ENCODE data around the gene LSM12.
"Not testable (repeated sequence)": the region's sequence is repeated elsewhere in the genome, so short reads cannot be mapped to it uniquely, and the experiment has no call there.

The LSM12 gene

GRCh38 chr17:44066204-44066930, at the start of gene LSM12:
TSS of gene LSM12 (minus strand) at chr17:44066671. CDS start at chr17:44066587, 84 bp downstream.
- DNase-seq, result peak; percentile 96

DNA sequence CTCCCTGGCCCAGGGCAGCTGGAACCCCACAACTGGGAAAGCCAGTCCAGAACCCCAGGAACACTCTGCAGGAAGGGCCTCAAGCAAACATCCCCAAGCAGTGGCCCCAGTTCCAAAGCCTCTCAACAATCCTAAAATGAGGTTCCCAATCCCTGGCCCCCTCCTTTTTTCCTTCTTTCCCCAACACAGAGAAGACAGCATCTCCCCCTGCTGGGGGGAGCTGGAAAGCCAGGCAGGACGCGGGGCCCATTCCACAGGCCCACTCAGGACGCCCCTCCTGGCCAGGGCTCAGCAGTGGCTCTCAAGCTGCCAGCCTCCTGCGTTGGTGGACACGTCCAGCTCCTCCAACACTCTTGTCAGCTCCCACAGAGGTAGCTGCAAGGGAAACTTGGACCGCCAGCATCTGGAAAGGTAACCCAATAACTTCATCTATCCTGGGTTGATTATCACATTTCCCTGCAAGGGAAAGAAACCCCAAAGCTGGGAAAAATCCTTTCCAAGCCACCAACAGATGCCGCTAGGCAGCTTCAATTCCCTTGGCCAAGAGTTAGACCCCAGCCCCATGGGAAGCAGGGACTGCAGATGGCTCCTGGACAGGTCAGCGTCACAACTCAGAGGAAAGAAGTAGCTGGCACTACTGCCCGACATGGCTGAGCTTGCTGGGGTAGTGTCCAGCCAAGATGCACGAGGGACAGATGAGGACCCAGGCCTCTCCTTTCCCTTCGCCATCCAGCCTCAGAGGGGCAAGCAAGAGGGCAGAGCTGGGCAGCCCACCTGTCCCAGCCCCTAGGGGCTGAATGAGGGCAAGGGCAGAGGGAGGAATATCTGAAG, 49.3 kb upstream of the LSM12 start:
- peak; percentile 54 for DNase-seq

DNA sequence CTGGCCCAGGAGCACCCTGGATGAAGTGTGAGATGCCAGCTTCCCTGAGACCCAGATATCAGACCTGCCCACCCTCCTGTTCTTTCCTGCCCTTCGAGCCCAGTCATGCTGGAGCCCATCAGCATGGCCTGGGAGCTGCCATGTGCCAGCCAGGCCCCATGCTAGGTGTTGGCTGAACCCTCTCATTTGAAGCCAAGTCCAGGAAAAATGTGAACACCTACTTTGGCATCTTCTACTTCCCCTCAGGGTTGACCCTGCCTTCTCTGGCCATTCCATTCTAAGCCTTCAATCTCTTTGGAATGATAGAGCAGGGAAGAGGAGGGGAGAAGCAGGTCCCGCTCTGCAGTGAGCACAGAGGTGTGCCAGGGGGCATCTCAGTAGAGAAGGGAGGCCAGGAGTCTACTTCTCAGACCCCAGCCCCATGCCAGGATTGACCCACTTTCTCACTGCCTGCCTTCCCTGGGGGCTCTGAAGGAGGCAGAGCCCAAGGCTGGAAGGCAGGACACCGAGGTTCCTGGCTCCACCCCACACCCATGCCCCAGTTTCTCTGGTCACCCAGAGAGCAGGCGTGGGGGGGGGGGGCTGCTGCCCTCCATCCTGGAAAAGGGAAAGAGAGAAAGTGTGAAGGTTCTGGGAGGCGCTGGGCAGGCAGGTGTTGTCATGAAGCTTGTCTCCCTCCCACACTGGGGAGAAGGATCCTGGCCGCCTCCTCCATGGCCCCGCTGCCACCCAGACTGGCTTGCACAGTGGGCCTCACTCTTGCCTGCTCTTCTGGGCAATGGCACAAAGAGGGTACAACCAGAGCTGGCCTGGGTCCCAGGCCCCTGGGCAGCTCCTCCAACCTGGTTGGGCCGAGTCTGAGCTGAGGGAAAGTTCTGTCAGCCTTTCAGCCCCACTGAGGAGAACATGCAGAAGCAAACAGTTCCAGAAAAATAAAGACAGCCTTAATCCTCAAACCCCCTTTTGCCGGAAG, 47.7 kb upstream of the LSM12 start:
- no peak for DNase-seq

GRCh38 chr17:44113382-44113781, 46.9 kb upstream of the LSM12 start:
- DNase-seq, result no peak

GRCh38 chr17:44112284-44113280, 46.1 kb upstream of the LSM12 start:
- DNase-seq, result no peak

GRCh38 chr17:44111777-44112176, 45.3 kb upstream of the LSM12 start:
- DNase-seq, result no peak

- peak; percentile 95 for DNase-seq
These were observed 44.6 kb upstream of the LSM12 start for GRCh38 chr17:44110823-44111633.

GRCh38 chr17:44110011-44110686, 43.7 kb upstream of the LSM12 start:
- no peak for DNase-seq

DNA sequence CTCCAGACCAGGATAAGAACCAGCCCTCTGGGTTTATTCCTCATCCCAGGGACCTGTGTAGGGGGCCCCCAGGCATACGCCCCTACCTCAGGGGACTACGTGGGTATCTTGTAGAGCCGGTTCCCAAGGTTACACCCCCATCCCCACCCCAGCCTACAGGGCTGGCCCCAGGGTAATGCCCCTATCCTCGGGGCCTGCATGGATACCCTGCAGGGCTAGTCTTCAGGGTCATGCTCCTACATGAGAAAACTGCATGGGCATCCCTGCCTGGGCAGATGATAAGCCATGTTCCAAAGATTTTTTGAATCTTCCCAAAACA, 42.8 kb upstream of the LSM12 start:
- no peak for DNase-seq

GRCh38 chr17:44108440-44109311, 42.2 kb upstream of the LSM12 start:
- DNase-seq, result peak; percentile 40

DNA sequence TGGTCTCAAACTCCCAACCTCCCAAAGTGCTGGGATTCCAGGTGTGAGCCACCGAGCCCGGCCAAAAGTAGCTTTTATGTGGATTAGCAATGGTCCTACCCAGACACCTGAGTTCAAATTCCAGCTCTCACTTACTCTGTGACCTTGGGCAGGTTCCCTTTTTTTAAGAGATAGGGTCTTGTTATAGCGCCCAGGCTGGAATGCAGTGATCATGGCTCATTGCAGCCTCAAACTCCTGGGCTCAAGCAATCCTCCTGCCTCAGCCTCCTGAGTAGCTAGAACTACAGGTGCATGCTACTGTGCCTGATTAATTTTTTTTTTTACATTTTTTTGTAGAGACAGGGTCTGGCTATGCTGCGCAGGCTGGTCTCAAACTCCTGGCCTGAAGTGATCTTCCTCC, 40.3 kb upstream of the LSM12 start:
- no peak for DNase-seq

DNA sequence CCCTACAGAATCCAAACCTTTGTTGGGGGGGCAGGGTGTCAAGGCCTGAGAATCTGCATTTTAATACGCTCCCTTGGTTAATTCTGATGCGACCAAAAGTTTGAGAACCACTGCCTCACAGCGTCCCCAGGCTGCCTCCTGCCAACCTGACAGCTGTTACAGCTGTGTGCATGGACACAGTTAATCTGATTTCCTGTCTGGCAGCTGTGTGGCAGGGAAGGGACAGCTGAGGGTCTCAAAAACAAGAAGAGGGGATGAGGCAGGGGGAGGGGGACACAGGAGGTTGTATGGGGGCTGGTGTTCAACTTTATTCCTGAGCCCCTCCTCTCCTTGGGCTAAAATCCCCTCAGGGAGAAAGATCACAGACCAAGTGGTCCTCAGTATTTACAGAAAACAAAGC, 39.5 kb upstream of the LSM12 start:
- no peak for DNase-seq

GRCh38 chr17:44105483-44105882, 39.0 kb upstream of the LSM12 start:
- no peak for DNase-seq

GRCh38 chr17:44102849-44103622, 36.6 kb upstream of the LSM12 start:
- no peak for DNase-seq

DNA sequence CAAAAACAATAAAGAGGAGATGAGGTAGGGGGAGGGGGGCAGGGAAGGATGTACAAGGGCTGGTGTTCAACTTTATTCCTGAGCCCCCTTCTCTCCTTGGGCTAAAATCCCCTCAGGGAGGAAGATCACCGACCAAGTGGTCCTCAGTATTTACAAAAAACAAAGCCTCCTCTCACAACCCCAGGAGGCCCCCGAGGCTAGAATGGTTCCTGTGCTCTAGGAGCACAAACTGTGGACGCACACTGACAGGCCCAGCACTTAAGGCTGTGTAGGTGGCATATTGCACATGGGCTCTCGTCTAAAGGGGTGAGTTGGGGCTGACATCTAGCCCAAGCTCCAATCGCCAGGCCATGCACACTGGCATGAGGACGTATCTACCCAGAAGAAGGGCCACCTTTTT, 35.4 kb upstream of the LSM12 start:
- not testable (repeated sequence) for DNase-seq

GRCh38 chr17:44097110-44097958, 30.9 kb upstream of the LSM12 start:
- peak; percentile 53 for DNase-seq
